Immature natural killer cell (primary cell): ENCODE data around the gene GSTO2. TPM values are rescaled to one million over a fixed set of nuclear protein-coding genes. Genes with fewer than 3 reads are reported as not detected.

Source experiments
- DNase-seq, 3 donors: peaks; one replicate each; pipeline ENCODE4 v3.0.0; 2022; ENCODE audit warnings: mixed read lengths in 1 of 3
- H3K27ac Mint-ChIP-seq, 6 donors: one replicate each; pipeline ENCODE4 v1.8.0; 2020; ENCODE audit warnings: mixed read lengths in 6 of 6, mild to moderate bottlenecking in 5 of 6, inconsistent platforms in 4 of 6, moderate library complexity in 3 of 6
- H3K27me3 Mint-ChIP-seq, 3 donors: one replicate each; pipeline ENCODE4 v1.8.0; 2020 to 2021; ENCODE audit warnings: low read depth in 3 of 3, mild to moderate bottlenecking in 3 of 3, mixed read lengths in 3 of 3, moderate library complexity in 3 of 3, inconsistent platforms in 1 of 3
- H3K36me3 Mint-ChIP-seq, 3 donors: one replicate each; pipeline ENCODE4 v1.8.0; 2020; ENCODE audit warnings: mixed read lengths in 3 of 3, inconsistent platforms in 2 of 3, mild to moderate bottlenecking in 2 of 3
- H3K4me1 Mint-ChIP-seq, 2 donors: one replicate each; pipeline ENCODE4 v1.8.0; 2020; ENCODE audit warnings: inconsistent platforms in 2 of 2, mild to moderate bottlenecking in 2 of 2, mixed read lengths in 2 of 2, moderate library complexity in 1 of 2
- H3K4me3 Mint-ChIP-seq, 5 donors: one replicate each; pipeline ENCODE4 v1.8.0; 2020; ENCODE audit warnings: mild to moderate bottlenecking in 5 of 5, mixed read lengths in 5 of 5, inconsistent platforms in 3 of 5, moderate library complexity in 3 of 5
- H3K9me3 Mint-ChIP-seq, 6 donors: one replicate each; pipeline ENCODE4 v1.8.0; 2020; ENCODE audit warnings: mild to moderate bottlenecking in 6 of 6, mixed read lengths in 6 of 6, inconsistent platforms in 4 of 6, moderate library complexity in 3 of 6
- polyA plus RNA-seq, 3 donors: library from polyadenylated mRNA; unstranded; fragments of 300-500 nt; fragmentation: Illumina TruSeq; gene quantifications; one replicate each; pipeline ENCODE4 v1.2.3, GENCODE V29; 2021

The GSTO2 gene
- polyA plus RNA-seq, 3 donors from 2014 or later, result 0.16 to 1.6 (median 0.85) TPM

- peaks cover 0 to 2% (median 0%) of the 10 kb centered on the region in 6 donors for H3K9me3 Mint-ChIP-seq
Measured at GRCh38 chr10:104300002-104300735, 31.2 kb downstream of the GSTO2 start.

DNA sequence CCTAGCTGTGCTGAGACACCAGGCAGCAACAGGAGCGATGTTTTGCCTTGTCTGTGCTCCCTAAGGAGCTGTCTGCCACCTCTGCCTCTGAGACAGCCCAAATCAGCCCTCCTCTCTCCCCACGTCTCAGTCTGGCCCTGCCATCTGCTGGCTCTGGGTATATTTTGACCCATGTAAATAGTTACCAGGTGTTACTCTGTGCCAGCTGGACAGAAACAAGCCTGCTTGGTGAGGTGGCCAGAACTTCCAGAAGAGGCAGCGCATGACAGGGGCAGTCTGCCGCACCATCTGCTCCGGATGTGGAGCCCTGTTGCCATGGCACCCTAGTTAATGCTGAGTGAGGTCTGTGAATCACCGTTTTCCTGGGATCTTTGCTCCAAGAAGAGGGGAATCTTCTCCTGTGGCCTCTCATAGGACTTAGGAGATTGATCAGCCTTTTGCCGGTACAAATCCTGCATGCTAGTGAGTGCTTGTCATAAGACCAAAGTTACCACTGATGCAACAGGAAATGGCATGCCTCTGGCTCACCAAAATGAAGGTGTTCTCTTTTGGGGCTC, 31.8 kb downstream of the GSTO2 start:
- Mint-ChIP-seq H3K9me3 (peaks cover 0 to 2% (median 0%) of the 10 kb centered on the region in 6 donors), H3K36me3 (no peaks in the 10 kb centered on the region), H3K4me1 (peaks cover 62 to 66% of the 10 kb centered on the region in 2 donors), H3K4me3 (peak overlapping the region; percentile 14 to 64 (median 53)), H3K27me3 (peaks cover 11 to 16% (median 14%) of the 10 kb centered on the region in 3 donors), H3K27ac (peak overlapping the region in 5 of 6 donors; percentile 7 to 80 (median 64))
- DNase-seq, result no peak

More at GRCh38 chr10:104300002-104300735, 31.2 kb downstream of the GSTO2 start:
- Mint-ChIP-seq H3K36me3 (no peaks in the 10 kb centered on the region), H3K4me1 (peaks cover 55 to 60% of the 10 kb centered on the region in 2 donors), H3K4me3 (peak overlapping the region in 1 of 5 donors; percentile 57), H3K27me3 (peaks cover 7 to 12% (median 10%) of the 10 kb centered on the region in 3 donors), H3K27ac (peak overlapping the region in 1 of 6 donors; percentile 62)
- no peak for DNase-seq

- Mint-ChIP-seq H3K27me3 (peaks cover 21 to 23% (median 22%) of the 10 kb centered on the region in 3 donors), H3K4me1 (peaks cover 75 to 79% of the 10 kb centered on the region in 2 donors), H3K9me3 (peaks cover 0 to 2% (median 0%) of the 10 kb centered on the region in 6 donors), H3K27ac (peak overlapping the region in 5 of 6 donors; percentile 17 to 74 (median 52)), H3K4me3 (peak overlapping the region in 3 of 5 donors; percentile 14 to 57 (median 34)), H3K36me3 (no peaks in the 10 kb centered on the region)
- DNase-seq, result no peak
Measured at GRCh38 chr10:104301907-104302690, 33.1 kb downstream of the GSTO2 start.

- Mint-ChIP-seq H3K4me3 (peak overlapping the region; percentile 67 to 85 (median 74)), H3K4me1 (peaks cover 85 to 87% of the 10 kb centered on the region in 2 donors), H3K36me3 (peaks cover 0 to 5% (median 0%) of the 10 kb centered on the region in 3 donors), H3K27me3 (peaks cover 24 to 39% (median 37%) of the 10 kb centered on the region in 3 donors), H3K9me3 (peaks cover 0 to 2% (median 0%) of the 10 kb centered on the region in 6 donors), H3K27ac (peak overlapping the region; percentile 67 to 97 (median 91))
- DNase-seq, result peak; percentile 76 to 80 (median 79)
Measured at GRCh38 chr10:104303594-104304355, 34.8 kb downstream of the GSTO2 start.

GRCh38 chr10:104304356-104304745, 35.4 kb downstream of the GSTO2 start:
- Mint-ChIP-seq H3K27ac (peak overlapping the region; percentile 67 to 97 (median 91)), H3K4me3 (peak overlapping the region; percentile 67 to 85 (median 74)), H3K27me3 (peaks cover 24 to 43% (median 40%) of the 10 kb centered on the region in 3 donors), H3K36me3 (peaks cover 0 to 5% (median 0%) of the 10 kb centered on the region in 3 donors), H3K9me3 (peaks cover 0 to 2% (median 0%) of the 10 kb centered on the region in 6 donors), H3K4me1 (peaks cover 90 to 91% of the 10 kb centered on the region in 2 donors)
- no peak for DNase-seq

DNA sequence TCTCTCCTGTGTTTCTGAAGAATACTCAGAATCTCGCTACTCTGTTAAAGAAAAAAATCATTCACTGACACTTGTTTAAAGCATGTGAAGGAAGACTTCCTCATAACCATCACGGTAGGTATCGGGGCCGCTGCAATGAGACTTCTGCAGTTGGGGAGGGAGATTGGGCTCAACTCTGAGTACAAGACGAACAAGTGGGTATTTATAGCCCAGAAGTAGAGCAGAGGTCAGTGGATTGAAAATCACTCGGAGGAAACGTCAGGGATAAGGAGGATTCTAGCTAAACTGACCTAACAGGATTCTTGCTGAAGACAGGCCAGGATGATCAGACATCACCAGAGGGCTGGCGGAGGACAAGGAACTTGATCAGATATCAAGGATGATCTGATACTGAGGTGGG, 35.9 kb downstream of the GSTO2 start:
- peaks cover 0 to 2% (median 0%) of the 10 kb centered on the region in 6 donors for H3K9me3 Mint-ChIP-seq
- H3K27me3 Mint-ChIP-seq, result peaks cover 24 to 44% (median 42%) of the 10 kb centered on the region in 3 donors
- peak overlapping the region; percentile 67 to 97 (median 91) for H3K27ac Mint-ChIP-seq
- no peak for DNase-seq
- H3K4me1 Mint-ChIP-seq, result peaks cover 93 to 96% of the 10 kb centered on the region in 2 donors
- peak overlapping the region; percentile 46 to 85 (median 67) for H3K4me3 Mint-ChIP-seq
- H3K36me3 Mint-ChIP-seq, result peaks cover 0 to 5% (median 0%) of the 10 kb centered on the region in 3 donors

GRCh38 chr10:104306897-104307296, 37.9 kb downstream of the GSTO2 start:
- H3K4me3 Mint-ChIP-seq, result peak overlapping the region in 1 of 5 donors; percentile 62
- DNase-seq, result no peak
- peaks cover 0 to 12% (median 0%) of the 10 kb centered on the region in 3 donors for H3K36me3 Mint-ChIP-seq

DNA sequence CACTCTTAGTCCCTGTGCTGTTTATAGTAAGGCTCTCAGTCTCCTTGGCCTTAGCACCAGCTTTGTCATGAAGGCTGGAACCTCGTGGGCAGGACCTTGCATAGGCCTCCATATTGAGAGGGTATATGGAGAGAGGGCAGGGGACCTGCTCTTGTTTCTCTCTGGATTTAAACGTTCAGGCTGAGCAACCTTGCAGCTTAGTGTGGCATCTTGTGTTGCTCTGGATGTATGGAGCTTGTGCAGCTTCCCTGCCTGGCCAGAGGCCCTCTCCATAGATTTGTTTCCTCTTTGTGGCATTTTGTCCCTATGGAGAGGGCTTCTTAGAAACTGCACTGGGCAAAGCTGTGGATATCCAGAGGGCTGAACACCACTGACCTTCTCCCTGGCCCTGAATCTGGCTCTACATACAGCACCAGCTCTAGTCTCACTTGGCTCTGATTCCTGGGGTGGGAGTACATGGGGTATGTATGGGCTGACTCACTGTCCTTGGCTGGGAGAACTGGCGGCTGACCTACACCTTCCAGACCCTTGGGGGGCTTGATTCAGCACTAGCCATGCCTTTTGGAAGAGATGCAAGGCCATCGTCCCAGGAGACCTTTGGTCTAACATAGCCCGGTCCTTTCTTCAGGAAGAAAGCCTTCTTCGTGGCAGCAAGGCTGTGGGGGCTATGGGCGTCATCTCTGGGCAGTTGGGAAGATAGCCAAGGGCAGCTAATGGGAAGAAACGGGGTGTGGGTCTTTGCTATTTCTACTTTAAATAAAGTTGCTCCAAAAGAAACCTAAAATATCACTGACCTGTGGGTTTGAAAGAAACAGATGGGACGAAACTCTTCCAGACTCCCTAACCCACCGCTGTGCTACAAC, 38.8 kb downstream of the GSTO2 start:
- H3K36me3 Mint-ChIP-seq, result peaks cover 0 to 21% (median 0%) of the 10 kb centered on the region in 3 donors
- H3K27me3 Mint-ChIP-seq, result peaks cover 23 to 66% (median 63%) of the 10 kb centered on the region in 3 donors
- no peak for DNase-seq
- peak overlapping the region; percentile 80 to 91 (median 84) for H3K27ac Mint-ChIP-seq
- peaks cover 85 to 96% of the 10 kb centered on the region in 2 donors for H3K4me1 Mint-ChIP-seq
- peaks cover 0 to 2% (median 0%) of the 10 kb centered on the region in 6 donors for H3K9me3 Mint-ChIP-seq
- peak overlapping the region; percentile 42 to 72 (median 64) for H3K4me3 Mint-ChIP-seq

More at GRCh38 chr10:104306897-104307296, 37.9 kb downstream of the GSTO2 start:
- peaks cover 88 to 97% of the 10 kb centered on the region in 2 donors for H3K4me1 Mint-ChIP-seq
- H3K27me3 Mint-ChIP-seq, result peaks cover 27 to 58% (median 58%) of the 10 kb centered on the region in 3 donors
- H3K9me3 Mint-ChIP-seq, result peaks cover 0 to 2% (median 0%) of the 10 kb centered on the region in 6 donors
- peak overlapping the region in 4 of 6 donors; percentile 40 to 80 (median 66) for H3K27ac Mint-ChIP-seq

DNA sequence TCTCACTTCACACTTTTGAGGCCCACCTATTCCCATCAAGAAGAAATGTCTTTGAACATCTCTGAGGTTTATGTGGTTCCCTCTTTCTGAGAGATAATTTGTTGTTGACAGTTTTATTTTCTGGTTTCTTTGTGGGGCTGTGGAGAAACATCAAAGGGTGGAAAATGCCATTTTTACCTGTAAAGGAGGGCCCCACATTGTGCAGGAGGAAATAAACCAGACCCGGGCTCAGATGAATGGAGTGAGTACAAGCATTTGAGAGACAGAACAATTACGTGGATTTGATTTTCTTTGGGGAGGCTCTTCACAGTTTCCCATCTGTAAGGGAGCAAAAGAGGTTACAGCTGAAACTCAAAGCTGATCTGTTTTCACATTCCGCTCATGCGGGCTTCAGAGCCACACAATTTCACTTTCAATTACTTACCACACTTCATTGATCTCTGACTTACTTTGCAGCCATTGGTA, 39.5 kb downstream of the GSTO2 start:
- H3K27ac Mint-ChIP-seq, result peak overlapping the region; percentile 80 to 91 (median 84)
- H3K9me3 Mint-ChIP-seq, result no peaks in the 10 kb centered on the region
- peaks cover 23 to 73% (median 70%) of the 10 kb centered on the region in 3 donors for H3K27me3 Mint-ChIP-seq
- peak overlapping the region; percentile 42 to 72 (median 64) for H3K4me3 Mint-ChIP-seq
- peak in 1 of 3 donors; percentile 46 for DNase-seq
- H3K4me1 Mint-ChIP-seq, result peaks cover 78 to 89% of the 10 kb centered on the region in 2 donors
- H3K36me3 Mint-ChIP-seq, result peaks cover 0 to 27% (median 0%) of the 10 kb centered on the region in 3 donors

DNA sequence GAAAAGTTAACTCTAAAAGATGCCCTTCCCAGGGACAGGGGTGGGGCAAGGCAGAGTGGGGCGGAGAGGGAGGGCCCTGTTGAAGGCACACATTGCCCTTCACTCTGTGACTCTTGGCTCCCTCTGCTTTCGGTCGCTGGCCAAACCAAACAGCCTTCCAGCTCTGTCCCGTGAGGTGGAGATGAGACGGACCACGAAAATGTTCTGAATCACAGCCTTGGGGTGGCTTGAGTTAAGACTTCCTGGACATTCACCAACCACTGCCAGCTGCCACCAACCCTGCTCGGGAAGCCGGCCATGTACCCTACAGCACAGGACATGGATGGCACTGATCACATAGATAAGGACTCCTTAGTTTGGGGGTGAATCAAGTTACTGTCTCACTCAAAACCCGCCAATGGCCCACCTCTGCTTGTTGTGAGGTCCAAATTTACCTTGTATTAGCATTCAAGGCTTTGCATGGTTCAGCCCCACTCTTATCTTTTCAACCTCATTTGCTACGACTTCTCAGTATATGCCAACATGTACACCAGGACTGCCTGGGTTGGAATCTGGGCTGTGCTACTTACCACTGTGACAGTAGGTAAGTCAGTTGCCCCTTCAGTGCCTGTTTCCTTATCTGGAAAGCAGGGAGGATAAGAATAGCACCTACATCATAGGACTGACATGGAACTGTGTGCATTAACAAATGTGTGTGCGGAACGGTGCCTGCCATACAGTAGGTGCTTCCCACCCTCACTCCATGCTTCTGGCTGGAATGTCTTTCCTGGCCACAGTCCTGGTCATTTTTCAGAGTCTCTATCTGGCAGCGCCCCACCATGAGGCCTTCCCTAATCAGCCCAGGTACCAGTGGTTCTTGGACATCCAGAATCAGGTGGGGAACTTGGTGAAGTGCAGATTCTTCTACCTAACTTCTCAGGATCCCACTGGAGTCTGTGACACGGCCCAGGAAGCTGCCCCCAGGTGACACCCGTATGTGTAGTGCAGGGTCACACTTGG, 41.3 kb downstream of the GSTO2 start:
- Mint-ChIP-seq H3K27me3 (peaks cover 15 to 79% (median 69%) of the 10 kb centered on the region in 3 donors), H3K4me1 (peaks cover 61 to 71% of the 10 kb centered on the region in 2 donors), H3K36me3 (peaks cover 0 to 28% (median 5%) of the 10 kb centered on the region in 3 donors), H3K27ac (peak overlapping the region; percentile 12 to 76 (median 27)), H3K9me3 (no peaks in the 10 kb centered on the region), H3K4me3 (peak overlapping the region in 2 of 5 donors; percentile 52 to 62)
- no peak for DNase-seq
